ENCODE results near the gene XPOT.

- no peak for TF ChIP-seq CTCF (conservative IDR thresholded peaks at IDR 0.05 in 1 of 2, IDR thresholded peaks at IDR 0.05 in 1 of 2; ENCODE audit: low read depth in 1 of 2, low read length in 2 of 2)
- TF ChIP-seq EZH2 (IDR thresholded peaks at IDR 0.05; ENCODE audit: low read length, missing control alignments), result no peak
These were observed 9.7 kb downstream of the XPOT start for GRCh38 chr12:64413884-64414283.

Measured in fibroblast of lung (primary cell).